HEK293T (cell line): Measurements from ENCODE around the gene RNF175.
"Not testable (repeated sequence)": the region's sequence is repeated elsewhere in the genome, so short reads cannot be mapped to it uniquely, and the experiment has no call there.

Experiments
- CTCF ChIA-PET: fragments of 350-600 bp; formaldehyde crosslinking; extraction: SDS; loops from one replicate; lab custom pipeline; 2021; ENCODE audit warnings: antibody characterized with exemption, inconsistent platforms; lab: Yijun Ruan, JAX
- POLR2A ChIA-PET: fragments of 350-600 bp; formaldehyde crosslinking; extraction: SDS; loops from one replicate; lab custom pipeline; 2020; ENCODE audit warnings: antibody characterized with exemption, inconsistent platforms; lab: Yijun Ruan, JAX
- DNase-seq: peaks from one replicate; pipeline ENCODE4 v3.0.0; 2012; ENCODE audit warnings: mixed read lengths; ENCODE audit errors: extremely low spot score
- ARNT ChIP-seq: fragments of 450-650 bp; IDR thresholded peaks from 2 replicates; pipeline ENCODE4 v1.6.1; 2017; ENCODE audit warnings: mild to moderate bottlenecking
- BHLHE40 ChIP-seq: fragments of 450-650 bp; IDR thresholded peaks from 2 replicates; pipeline ENCODE4 v1.6.1; 2016; ENCODE audit warnings: mild to moderate bottlenecking, moderate library complexity, borderline replicate concordance
- CTBP1 ChIP-seq: fragments of 450-650 bp; IDR thresholded peaks from 2 replicates; pipeline ENCODE4 v1.6.1; 2016; ENCODE audit warnings: borderline replicate concordance
- ELF4 ChIP-seq: fragments of 450-650 bp; IDR thresholded peaks from 2 replicates; pipeline ENCODE4 v1.6.1; 2017; ENCODE audit warnings: antibody characterized with exemption
- FOXA1 ChIP-seq: fragments of 450-650 bp; IDR thresholded peaks from 2 replicates; pipeline ENCODE4 v1.6.1; 2016; ENCODE audit warnings: mild to moderate bottlenecking
- FOXK2 ChIP-seq: fragments of 450-650 bp; IDR thresholded peaks from 2 replicates; pipeline ENCODE4 v1.6.1; 2016; ENCODE audit warnings: mild to moderate bottlenecking
- FOXM1 ChIP-seq: fragments of 450-650 bp; IDR thresholded peaks from 2 replicates; pipeline ENCODE4 v1.6.1; 2017; ENCODE audit warnings: mild to moderate bottlenecking, borderline replicate concordance
- HDGF ChIP-seq: fragments of 450-650 bp; IDR thresholded peaks from 2 replicates; pipeline ENCODE4 v1.6.1; 2017; ENCODE audit warnings: antibody characterized with exemption, borderline replicate concordance
- L3MBTL2 ChIP-seq: fragments of 450-650 bp; conservative IDR thresholded peaks from 2 replicates; pipeline ENCODE4 v1.6.1; 2016; ENCODE audit warnings: mild to moderate bottlenecking
- LEF1 ChIP-seq: fragments of 450-650 bp; IDR thresholded peaks from 2 replicates; pipeline ENCODE4 v1.6.1; 2017; ENCODE audit warnings: mild to moderate bottlenecking, borderline replicate concordance
- NFRKB ChIP-seq: fragments of 450-650 bp; IDR thresholded peaks from 2 replicates; pipeline ENCODE4 v1.6.1; 2016; ENCODE audit warnings: mild to moderate bottlenecking, moderate library complexity
- SP1 ChIP-seq: fragments of 450-650 bp; IDR thresholded peaks from 2 replicates; pipeline ENCODE4 v1.6.1; 2017
- SUZ12 ChIP-seq: fragments of 450-650 bp; IDR thresholded peaks from 2 replicates; pipeline ENCODE4 v1.6.1; 2016; ENCODE audit warnings: mild to moderate bottlenecking
- TARDBP ChIP-seq: fragments of 450-650 bp; IDR thresholded peaks from 2 replicates; pipeline ENCODE4 v1.6.1; 2016
- ZNF384 ChIP-seq: fragments of 450-650 bp; IDR thresholded peaks from 2 replicates; pipeline ENCODE4 v1.6.1; 2016
- TF ChIP-seq, protein P1 (sequence below): fragments of 450-650 bp; IDR thresholded peaks from 2 replicates; pipeline ENCODE4 v1.6.1; 2016

The RNF175 gene

GRCh38 chr4:153679486-153679885 is 80.3 kb downstream of the RNF175 start:
- POLR2A ChIA-PET = no interaction called here
- TF ChIP-seq ZNF384 (no peak), SUZ12 (no peak), L3MBTL2 (no peak), FOXA1 (no peak), NFRKB (no peak), FOXK2 (no peak), LEF1 (no peak), HDGF (no peak), SP1 (no peak), TARDBP (no peak), ARNT (no peak)
- DNase-seq = no peak
- CTCF ChIA-PET = no interaction called here

- ChIA-PET CTCF (no interaction called here), POLR2A (no interaction called here)
- no peak for TF ChIP-seq FOXK2
- no peak for DNase-seq
Observed at GRCh38 chr4:153676984-153677383, 82.8 kb downstream of the RNF175 start.

DNA sequence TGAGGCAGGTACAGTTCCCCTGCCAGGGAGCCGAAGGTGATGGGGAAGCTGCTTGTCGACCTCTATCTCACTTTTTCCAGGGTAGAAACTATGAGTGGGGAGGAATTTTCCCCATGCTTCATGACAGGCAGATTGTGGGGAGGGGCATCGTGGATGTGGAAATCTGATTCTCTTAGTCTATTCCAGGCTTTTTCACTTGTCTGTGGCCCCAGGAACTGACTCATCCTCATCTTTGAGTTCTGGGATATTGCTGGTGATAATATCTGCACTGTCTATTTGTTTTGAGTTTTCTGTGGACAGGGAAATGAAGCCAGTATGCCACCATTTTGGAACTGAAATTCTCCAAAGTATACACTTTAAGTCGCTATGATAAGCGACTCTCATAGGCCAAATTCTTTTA is 83.3 kb downstream of the RNF175 start:
- TF ChIP-seq LEF1 (no peak), HDGF (no peak), CTBP1 (no peak), FOXA1 (no peak), ZNF384 (no peak), FOXK2 (no peak), TARDBP (no peak), ELF4 (no peak), SP1 (no peak), ARNT (no peak), BHLHE40 (no peak), SUZ12 (no peak), L3MBTL2 (no peak), NFRKB (no peak), FOXM1 (no peak)
- TF ChIP-seq, protein P1, sequence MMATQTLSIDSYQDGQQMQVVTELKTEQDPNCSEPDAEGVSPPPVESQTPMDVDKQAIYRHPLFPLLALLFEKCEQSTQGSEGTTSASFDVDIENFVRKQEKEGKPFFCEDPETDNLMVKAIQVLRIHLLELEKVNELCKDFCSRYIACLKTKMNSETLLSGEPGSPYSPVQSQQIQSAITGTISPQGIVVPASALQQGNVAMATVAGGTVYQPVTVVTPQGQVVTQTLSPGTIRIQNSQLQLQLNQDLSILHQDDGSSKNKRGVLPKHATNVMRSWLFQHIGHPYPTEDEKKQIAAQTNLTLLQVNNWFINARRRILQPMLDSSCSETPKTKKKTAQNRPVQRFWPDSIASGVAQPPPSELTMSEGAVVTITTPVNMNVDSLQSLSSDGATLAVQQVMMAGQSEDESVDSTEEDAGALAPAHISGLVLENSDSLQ = no peak
- POLR2A ChIA-PET = no interaction called here
- no peak for DNase-seq
- CTCF ChIA-PET = no interaction called here

- DNase-seq = no peak
- TF ChIP-seq, protein P1 = no peak
- no peak for TF ChIP-seq ELF4
- TF ChIP-seq FOXA1 = no peak
- TF ChIP-seq ZNF384 = no peak
- no peak for TF ChIP-seq BHLHE40
- no peak for TF ChIP-seq HDGF
- TF ChIP-seq CTBP1 = no peak
- no peak for TF ChIP-seq L3MBTL2
- TF ChIP-seq TARDBP = no peak
- no peak for TF ChIP-seq FOXK2
- TF ChIP-seq NFRKB = no peak
- TF ChIP-seq SP1 = no peak
- no peak for TF ChIP-seq FOXM1
- no peak for TF ChIP-seq SUZ12
- TF ChIP-seq ARNT = no peak
- POLR2A ChIA-PET = no interaction called here
- CTCF ChIA-PET = interaction anchor here (0.5 kb wide), 1 partner anchor 20 kb away, joined by 4 read pairs; no protein-coding TSS in a partner anchor
Observed at GRCh38 chr4:153669838-153670237, 90.0 kb downstream of the RNF175 start.

DNA sequence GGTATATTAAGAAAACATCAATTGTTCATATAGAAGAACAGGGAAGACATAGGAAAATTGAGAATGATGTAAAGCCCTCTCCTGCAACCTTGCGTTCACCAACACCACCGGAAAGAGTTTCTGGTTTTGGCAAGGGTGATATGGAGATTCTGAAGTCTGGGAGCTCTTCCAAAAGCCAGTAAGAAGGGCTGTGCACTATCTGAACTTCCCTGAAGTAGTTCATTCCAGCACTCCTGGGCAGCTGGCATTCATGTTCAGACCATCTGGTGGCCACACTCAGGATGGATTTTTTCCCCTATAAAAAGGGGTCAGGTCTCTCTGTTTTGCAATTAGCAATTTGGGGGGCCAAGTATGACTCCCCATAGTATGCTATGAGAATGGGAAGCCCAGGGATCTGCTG is 91.2 kb downstream of the RNF175 start:
- ChIA-PET POLR2A (no interaction called here), CTCF (no interaction called here)
- no peak for TF ChIP-seq ELF4
- TF ChIP-seq, protein P1 = no peak
- no peak for TF ChIP-seq TARDBP
- TF ChIP-seq ARNT = no peak
- no peak for TF ChIP-seq FOXA1
- no peak for TF ChIP-seq FOXM1
- TF ChIP-seq CTBP1 = no peak
- no peak for TF ChIP-seq ZNF384
- TF ChIP-seq HDGF = no peak
- TF ChIP-seq LEF1 = no peak
- no peak for TF ChIP-seq SP1
- no peak for TF ChIP-seq L3MBTL2
- no peak for TF ChIP-seq NFRKB
- TF ChIP-seq FOXK2 = no peak
- no peak for TF ChIP-seq BHLHE40
- no peak for TF ChIP-seq SUZ12
- DNase-seq = no peak

DNA sequence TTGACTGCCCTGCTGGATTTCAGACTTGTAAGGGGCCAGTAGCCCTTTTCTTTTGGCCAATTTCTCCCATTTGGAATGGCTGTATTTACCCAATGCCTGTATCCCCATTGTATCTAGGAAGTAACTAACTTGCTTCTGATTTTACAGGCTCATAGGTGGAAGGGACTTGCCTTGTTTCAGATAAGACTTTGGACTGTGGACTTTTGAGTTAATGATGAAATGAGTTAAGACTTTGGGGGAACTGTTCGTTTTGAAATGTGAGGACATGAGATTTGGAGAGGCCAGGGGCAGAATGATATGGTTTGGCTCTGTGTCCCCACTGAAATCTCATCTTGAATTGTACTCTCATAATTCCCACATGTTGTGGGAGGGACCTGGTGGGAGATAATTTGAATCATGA is 93.3 kb downstream of the RNF175 start:
- CTCF ChIA-PET, POLR2A ChIA-PET, DNase-seq: not testable (repeated sequence)

- CTCF ChIA-PET = no interaction called here
- TF ChIP-seq SP1 = no peak
- TF ChIP-seq, protein P1 = no peak
- no peak for TF ChIP-seq FOXA1
- no peak for TF ChIP-seq L3MBTL2
- TF ChIP-seq FOXM1 = no peak
- no peak for TF ChIP-seq ELF4
- no peak for TF ChIP-seq HDGF
- TF ChIP-seq TARDBP = no peak
- TF ChIP-seq BHLHE40 = no peak
- no peak for TF ChIP-seq CTBP1
- no peak for TF ChIP-seq ZNF384
- TF ChIP-seq NFRKB = no peak
- TF ChIP-seq SUZ12 = no peak
- TF ChIP-seq FOXK2 = no peak
- TF ChIP-seq LEF1 = no peak
- no peak for TF ChIP-seq ARNT
- POLR2A ChIA-PET = no interaction called here
- DNase-seq = no peak
Observed at GRCh38 chr4:153663667-153664066, 96.2 kb downstream of the RNF175 start.
